ENCODE measurements around the gene ABCD4.
"Not testable (repeated sequence)": the region's sequence is repeated elsewhere in the genome, so short reads cannot be mapped to it uniquely, and the experiment has no call there.

DNA sequence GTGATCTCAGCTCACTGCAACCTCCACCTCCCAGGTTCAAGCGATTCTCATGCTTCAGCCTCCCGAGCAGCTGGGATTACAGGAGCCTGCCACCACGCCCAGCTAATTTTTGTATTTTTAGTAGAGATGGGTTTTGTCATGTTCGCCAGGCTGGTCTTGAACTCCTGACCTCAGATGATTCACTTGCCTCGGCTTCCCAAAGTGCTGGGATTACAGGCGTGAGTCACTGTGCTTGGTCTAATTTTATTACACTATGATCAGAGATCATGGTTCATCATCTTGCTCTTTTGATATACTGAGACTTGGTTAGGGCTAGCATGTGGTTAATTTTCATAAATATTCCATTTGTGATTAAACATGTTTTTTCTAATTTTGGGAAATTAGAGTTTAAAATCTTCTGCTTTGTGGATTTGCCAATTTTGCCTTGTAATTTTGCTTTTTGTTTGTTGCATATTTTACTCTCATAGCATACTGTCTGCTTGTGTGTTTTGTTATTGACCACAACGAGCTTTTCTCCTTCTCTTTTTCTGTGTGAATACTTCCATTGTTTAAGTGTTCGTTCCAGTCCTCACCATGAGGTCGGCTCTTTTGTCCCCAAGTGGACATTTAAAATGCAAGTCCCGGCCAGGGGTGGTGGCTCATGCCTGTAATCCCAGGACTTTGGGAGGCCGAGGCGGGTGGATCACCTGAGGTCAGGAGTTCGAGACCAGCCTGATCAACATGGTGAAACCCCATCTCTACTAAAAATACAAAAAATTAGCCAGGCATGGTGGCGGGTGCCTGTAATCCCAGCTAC lies 32.2 kb downstream of the ABCD4 start:
- TF ChIP-seq, protein P1, sequence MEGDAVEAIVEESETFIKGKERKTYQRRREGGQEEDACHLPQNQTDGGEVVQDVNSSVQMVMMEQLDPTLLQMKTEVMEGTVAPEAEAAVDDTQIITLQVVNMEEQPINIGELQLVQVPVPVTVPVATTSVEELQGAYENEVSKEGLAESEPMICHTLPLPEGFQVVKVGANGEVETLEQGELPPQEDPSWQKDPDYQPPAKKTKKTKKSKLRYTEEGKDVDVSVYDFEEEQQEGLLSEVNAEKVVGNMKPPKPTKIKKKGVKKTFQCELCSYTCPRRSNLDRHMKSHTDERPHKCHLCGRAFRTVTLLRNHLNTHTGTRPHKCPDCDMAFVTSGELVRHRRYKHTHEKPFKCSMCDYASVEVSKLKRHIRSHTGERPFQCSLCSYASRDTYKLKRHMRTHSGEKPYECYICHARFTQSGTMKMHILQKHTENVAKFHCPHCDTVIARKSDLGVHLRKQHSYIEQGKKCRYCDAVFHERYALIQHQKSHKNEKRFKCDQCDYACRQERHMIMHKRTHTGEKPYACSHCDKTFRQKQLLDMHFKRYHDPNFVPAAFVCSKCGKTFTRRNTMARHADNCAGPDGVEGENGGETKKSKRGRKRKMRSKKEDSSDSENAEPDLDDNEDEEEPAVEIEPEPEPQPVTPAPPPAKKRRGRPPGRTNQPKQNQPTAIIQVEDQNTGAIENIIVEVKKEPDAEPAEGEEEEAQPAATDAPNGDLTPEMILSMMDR (optimal IDR thresholded peaks at IDR 0.05 in 1 of 3, IDR thresholded peaks at IDR 0.05 in 1 of 3, conservative IDR thresholded peaks at IDR 0.05 in 1 of 3; ENCODE audit: extremely low read depth in 1 of 3, insufficient read depth in 2 of 3, low read length in 3 of 3), result not testable (repeated sequence)
- TF ChIP-seq EZH2 (IDR thresholded peaks at IDR 0.05; ENCODE audit: low read length), result not testable (repeated sequence)
